Activated T-helper 2 cell treated with anti-CD3 and anti-CD28 coated beads, Interferon-gamma antibody, Interleukin-2, Interleukin-4, amounts not matched to agents 10 μg/mL and 5 μg/mL and 100 μg/mL, durations not matched to agents 14 hours and 24 hours and 36 hours (primary cell): ENCODE results near the gene HOXD13. TPM values are rescaled to one million over a fixed set of nuclear protein-coding genes. Genes with fewer than 3 reads are reported as not detected.

Experiments
- DNase-seq: peaks from one replicate; pipeline ENCODE4 v3.0.0; 2021; ENCODE audit warnings: low spot score
- H3K27ac Mint-ChIP-seq: one replicate; pipeline ENCODE4 v1.8.0; 2021; ENCODE audit warnings: mixed read lengths
- H3K27me3 Mint-ChIP-seq: one replicate; pipeline ENCODE4 v1.8.0; 2021; ENCODE audit warnings: low read depth, mixed read lengths
- H3K36me3 Mint-ChIP-seq: one replicate; pipeline ENCODE4 v1.8.0; 2021; ENCODE audit warnings: low read depth, mixed read lengths
- H3K4me1 Mint-ChIP-seq: one replicate; pipeline ENCODE4 v1.8.0; 2021; ENCODE audit warnings: low read depth, mixed read lengths
- H3K4me3 Mint-ChIP-seq: one replicate; pipeline ENCODE4 v1.8.0; 2021; ENCODE audit warnings: low read depth, mild to moderate bottlenecking, moderate library complexity, mixed read lengths
- H3K9me3 Mint-ChIP-seq: one replicate; pipeline ENCODE4 v1.8.0; 2021; ENCODE audit warnings: mixed read lengths
- intact Hi-C: fragments of 100-400 bp; cut with micrococcal nuclease; formaldehyde crosslinking; loops from one replicate; pipeline ENCODE4 v1.15.1; 2023
- total RNA-seq: library from RNA; stranded (reverse); gene quantifications from 2 replicates; pipeline ENCODE4 v1.2.3, GENCODE V29; 2022

The HOXD13 gene
- total RNA-seq, 1 donor from 2014 or later = not detected

DNA sequence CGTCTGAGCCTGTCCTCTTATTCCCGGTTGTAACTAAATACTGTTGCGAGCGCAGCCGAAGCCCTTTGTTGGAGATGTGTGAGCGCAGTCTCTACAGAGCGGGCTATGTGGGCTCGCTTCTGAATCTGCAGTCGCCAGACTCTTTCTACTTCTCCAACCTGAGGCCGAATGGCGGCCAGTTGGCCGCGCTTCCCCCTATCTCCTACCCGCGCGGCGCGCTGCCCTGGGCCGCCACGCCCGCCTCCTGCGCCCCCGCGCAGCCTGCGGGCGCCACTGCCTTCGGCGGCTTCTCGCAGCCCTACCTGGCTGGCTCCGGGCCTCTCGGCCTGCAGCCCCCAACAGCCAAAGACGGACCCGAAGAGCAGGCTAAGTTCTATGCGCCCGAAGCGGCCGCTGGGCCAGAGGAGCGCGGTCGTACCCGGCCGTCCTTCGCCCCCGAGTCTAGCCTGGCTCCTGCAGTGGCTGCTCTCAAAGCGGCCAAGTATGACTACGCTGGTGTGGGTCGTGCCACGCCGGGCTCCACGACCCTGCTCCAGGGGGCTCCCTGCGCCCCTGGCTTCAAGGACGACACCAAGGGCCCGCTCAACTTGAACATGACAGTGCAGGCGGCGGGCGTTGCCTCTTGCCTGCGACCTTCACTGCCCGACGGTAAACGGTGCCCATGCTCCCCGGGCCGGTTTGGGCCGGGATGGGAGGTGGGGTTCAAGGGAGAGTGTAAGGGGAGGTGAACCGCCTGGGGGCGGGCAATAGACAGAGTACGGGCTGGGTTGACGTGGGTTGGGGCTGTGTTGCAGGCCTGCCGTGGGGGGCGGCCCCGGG is 7.4 kb downstream of the HOXD13 start, which contains the start of gene HOXD12:
Gene HOXD12 (plus strand): TSS at position 68 of the 819 bp plus-strand sequence. CDS start 7 bp downstream, at position 75.
- Mint-ChIP-seq H3K9me3 (no peaks in the 10 kb centered on the region), H3K4me3 (no peak within 1 kb of the TSS), H3K27me3 (peaks cover 93% of the 10 kb centered on the region), H3K4me1 (peaks cover 13% of the 10 kb centered on the region), H3K27ac (no peak within 1 kb of the TSS), H3K36me3 (no peaks in the 10 kb centered on the region)
- DNase-seq = no peak
- intact Hi-C loops = loop anchor here (5.0 kb wide), 1 partner anchor 32 kb away; no protein-coding TSS in a partner anchor

DNA sequence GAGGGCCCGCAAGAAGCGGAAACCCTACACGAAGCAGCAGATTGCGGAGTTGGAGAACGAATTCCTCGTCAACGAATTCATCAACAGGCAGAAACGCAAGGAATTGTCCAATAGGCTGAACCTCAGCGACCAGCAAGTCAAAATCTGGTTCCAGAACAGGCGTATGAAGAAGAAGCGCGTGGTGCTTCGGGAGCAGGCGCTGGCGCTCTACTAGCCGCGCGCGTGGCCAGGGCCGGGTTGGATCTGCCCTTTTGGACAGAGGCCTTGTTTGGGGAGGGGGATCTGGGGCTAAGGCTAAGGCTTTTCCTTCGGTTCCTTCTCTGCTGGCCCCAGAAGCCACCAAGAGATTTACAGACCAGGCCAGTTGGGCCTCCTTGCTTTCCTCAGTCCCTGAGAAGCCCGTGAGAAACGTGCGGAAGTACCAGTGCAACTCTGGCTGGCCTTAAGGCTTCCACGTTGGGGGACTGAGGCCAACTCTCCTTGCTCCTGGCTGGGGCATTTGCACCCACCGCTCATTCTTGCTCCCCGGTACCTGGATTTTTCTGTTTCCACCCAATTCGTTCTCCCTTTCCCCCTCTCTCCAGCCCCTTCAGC is 8.1 kb downstream of the HOXD13 start:
- Mint-ChIP-seq H3K9me3 (no peaks in the 10 kb centered on the region), H3K27me3 (peaks cover 93% of the 10 kb centered on the region), H3K27ac (no peak overlapping the region)

DNA sequence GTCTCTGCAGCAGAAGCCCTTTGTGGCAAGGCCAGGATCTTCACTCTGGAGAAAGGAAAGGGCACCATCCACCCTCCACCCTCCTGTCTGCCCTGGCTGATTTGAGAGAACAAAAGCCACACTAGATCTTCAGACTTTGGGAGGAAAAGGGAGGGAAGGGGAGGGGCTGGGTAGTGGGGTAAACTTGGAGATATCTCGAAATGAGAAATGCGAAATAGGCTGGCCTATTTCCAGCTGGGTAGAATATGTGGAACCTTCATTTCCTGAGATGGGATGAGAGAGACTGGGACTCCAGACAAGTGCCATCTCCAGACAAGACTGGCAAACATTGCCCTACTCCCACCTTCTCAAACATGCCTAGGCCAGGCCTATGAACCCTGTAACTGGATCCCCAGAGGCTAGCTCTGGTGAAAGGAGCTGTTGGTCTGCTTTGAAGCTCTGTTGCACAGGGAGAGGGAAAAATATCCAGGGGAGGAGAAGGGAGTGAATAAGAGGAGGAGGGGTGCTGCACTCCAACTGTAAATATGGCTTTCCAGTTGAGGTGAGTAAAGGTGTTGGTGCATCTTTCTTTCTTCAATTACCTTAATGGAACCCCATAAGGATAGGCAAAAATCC is 8.8 kb downstream of the HOXD13 start:
- Mint-ChIP-seq H3K27ac (no peak overlapping the region), H3K4me1 (peaks cover 15% of the 10 kb centered on the region), H3K36me3 (no peaks in the 10 kb centered on the region), H3K9me3 (no peaks in the 10 kb centered on the region), H3K27me3 (peaks cover 94% of the 10 kb centered on the region), H3K4me3 (no peak overlapping the region)
- no peak for DNase-seq
- intact Hi-C loops = no loop called here

More for the DNA sequence above, 8.1 kb downstream of the HOXD13 start:
- no peak for DNase-seq
- intact Hi-C loops = no loop called here
- H3K4me1 Mint-ChIP-seq = peaks cover 13% of the 10 kb centered on the region
- H3K4me3 Mint-ChIP-seq = no peak overlapping the region
- H3K36me3 Mint-ChIP-seq = no peaks in the 10 kb centered on the region

DNA sequence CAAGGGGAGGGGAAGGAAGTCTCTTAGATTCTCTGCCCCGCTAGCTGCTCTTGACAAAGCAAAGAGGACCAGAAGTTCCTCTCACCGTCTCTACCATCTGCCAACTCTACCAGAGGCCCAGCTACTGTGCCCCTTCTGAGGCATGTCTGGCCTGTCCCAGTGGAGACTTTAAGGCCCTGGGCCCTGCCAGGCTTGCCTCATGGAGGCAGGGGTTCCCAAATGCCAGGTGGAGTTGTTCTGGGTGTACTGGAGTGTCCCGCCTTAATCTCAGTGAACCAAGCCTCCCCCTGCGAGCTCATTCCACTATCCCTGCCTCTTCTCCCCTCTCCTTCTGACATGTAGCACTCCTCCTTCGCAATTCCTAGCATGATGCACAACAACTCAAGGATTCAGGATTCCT is 9.3 kb downstream of the HOXD13 start:
- Mint-ChIP-seq H3K4me3 (no peak overlapping the region), H3K36me3 (no peaks in the 10 kb centered on the region), H3K27ac (no peak overlapping the region), H3K27me3 (peaks cover 91% of the 10 kb centered on the region), H3K4me1 (peaks cover 12% of the 10 kb centered on the region), H3K9me3 (no peaks in the 10 kb centered on the region)
- intact Hi-C loops = no loop called here
- DNase-seq = no peak

DNA sequence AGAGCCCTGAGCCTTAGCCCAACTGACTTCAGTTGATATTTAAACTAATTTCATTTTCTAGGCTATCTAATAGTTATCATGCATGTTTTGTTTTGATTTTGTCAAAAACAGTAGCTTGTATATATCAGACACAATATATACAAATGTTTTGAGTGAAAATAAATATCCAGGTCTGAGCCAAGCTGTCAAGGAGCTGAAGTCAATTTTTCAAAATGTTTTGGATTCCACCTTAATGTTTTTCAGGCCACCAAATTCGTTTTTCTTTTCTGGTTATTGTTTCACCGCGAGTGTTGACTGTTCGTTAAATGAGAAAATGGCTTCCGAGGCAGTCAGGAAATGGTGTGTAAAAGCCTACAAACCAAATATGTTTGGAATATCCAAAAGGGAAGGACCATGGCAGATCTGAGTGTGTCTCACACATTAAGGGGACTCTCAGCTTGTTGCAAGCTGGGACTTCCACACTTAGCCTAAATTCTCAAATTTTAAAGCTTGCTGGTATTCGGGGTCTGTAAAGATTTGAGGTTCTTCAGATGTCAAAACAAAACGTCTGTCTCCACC is 9.9 kb downstream of the HOXD13 start:
- Mint-ChIP-seq H3K36me3 (no peaks in the 10 kb centered on the region), H3K4me3 (no peak overlapping the region), H3K4me1 (peaks cover 8% of the 10 kb centered on the region), H3K9me3 (no peaks in the 10 kb centered on the region), H3K27me3 (peaks cover 89% of the 10 kb centered on the region), H3K27ac (no peak overlapping the region)
- DNase-seq = no peak
- intact Hi-C loops = no loop called here

DNA sequence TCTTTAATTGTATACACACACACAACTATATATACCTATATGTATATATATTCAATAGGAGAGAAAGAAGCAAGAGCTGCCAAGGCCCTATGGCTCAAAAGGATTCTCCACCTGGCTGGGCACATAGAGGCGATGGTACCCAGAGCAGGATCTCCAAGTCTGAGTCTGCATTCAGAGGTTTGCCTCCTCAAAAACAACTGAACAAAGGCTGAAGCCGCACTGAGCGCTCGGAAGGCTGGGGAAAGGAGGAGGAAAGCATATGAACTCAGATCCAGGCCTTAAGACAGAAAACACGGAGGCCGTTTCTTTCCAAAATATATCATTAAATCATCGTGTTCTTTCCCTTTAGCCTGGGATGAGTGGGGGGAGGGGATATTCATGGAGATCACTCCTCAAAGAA is 10.7 kb downstream of the HOXD13 start:
- H3K27me3 Mint-ChIP-seq = peaks cover 83% of the 10 kb centered on the region
- H3K4me1 Mint-ChIP-seq = peaks cover 3% of the 10 kb centered on the region
- no peak overlapping the region for H3K4me3 Mint-ChIP-seq
- H3K27ac Mint-ChIP-seq = no peak overlapping the region
- no peaks in the 10 kb centered on the region for H3K36me3 Mint-ChIP-seq
- no peak for DNase-seq
- no peaks in the 10 kb centered on the region for H3K9me3 Mint-ChIP-seq
- intact Hi-C loops = no loop called here

DNA sequence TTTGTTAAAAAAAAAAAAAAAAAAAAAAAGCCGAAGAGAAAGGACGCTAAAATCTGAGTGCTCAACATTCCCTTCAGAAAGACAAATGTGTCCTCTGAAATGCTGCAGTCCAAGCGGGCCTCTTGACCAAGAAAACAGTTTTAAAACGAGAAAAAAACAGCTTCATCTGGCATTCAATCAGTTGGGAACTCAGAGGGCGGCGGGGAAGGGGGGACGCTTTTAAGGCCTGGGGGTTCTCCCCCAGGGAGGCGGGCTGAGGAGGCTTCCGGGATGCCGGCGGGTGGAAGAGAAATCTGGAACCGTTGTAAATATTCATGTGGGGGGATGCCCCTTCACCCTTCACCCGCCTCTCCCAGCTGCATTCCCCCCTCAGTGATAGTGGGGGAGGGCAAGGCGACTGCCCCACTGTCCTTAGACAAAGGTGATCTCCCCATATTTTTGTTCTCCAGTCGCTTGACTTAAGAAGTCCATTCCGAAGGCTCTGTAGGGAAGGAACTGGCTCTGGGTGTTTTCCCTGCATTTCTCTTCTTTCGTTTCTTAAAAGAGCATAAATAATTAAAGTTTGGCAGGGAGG is 11.3 kb downstream of the HOXD13 start:
- H3K27ac Mint-ChIP-seq = no peak overlapping the region
- intact Hi-C loops = no loop called here
- no peak overlapping the region for H3K4me3 Mint-ChIP-seq
- no peaks in the 10 kb centered on the region for H3K36me3 Mint-ChIP-seq
- H3K27me3 Mint-ChIP-seq = peaks cover 80% of the 10 kb centered on the region
- peaks cover 3% of the 10 kb centered on the region for H3K4me1 Mint-ChIP-seq
- no peaks in the 10 kb centered on the region for H3K9me3 Mint-ChIP-seq
- DNase-seq = no peak

DNA sequence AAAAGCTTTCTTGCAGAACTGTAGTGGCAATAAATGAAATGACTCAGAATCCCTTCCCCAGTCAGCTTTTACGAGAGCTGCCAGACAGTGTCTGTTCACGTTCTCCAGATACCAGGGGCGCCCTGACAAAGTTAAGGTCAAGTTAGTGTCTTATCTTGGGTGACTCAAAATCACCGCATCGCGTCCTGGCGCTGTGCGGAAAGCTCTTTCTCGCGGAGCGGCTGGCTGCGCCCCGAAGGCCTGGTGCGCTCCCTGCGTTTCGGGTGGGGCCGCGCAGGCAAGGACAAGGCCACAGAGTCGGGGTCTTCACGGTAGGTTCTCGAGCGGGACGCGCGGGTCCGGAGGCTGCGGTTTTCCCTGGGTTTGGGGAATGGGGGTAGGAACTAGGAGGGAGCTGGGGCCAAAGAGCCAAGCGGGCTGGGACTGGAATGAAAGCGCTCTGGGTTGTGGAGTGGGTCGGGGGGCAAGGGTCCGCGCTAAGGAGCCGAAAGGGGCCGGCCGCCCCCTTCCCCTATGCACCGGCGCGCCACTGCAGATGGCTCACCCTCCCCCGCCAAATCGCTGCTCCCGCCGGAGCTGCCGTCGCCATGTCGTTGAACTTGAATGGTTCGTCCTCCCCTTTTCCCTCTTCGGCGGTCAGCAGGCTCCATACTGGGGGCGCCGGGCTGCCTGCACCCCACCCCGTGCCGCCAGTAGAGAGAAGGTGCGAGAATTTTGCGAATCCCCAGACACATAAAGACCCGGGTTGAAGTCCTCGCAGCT is 12.0 kb downstream of the HOXD13 start:
- Mint-ChIP-seq H3K4me3 (no peak overlapping the region), H3K36me3 (peaks cover 4% of the 10 kb centered on the region), H3K27me3 (peaks cover 80% of the 10 kb centered on the region), H3K9me3 (no peaks in the 10 kb centered on the region), H3K27ac (no peak overlapping the region), H3K4me1 (peaks cover 3% of the 10 kb centered on the region)
- intact Hi-C loops = no loop called here
- no peak for DNase-seq

DNA sequence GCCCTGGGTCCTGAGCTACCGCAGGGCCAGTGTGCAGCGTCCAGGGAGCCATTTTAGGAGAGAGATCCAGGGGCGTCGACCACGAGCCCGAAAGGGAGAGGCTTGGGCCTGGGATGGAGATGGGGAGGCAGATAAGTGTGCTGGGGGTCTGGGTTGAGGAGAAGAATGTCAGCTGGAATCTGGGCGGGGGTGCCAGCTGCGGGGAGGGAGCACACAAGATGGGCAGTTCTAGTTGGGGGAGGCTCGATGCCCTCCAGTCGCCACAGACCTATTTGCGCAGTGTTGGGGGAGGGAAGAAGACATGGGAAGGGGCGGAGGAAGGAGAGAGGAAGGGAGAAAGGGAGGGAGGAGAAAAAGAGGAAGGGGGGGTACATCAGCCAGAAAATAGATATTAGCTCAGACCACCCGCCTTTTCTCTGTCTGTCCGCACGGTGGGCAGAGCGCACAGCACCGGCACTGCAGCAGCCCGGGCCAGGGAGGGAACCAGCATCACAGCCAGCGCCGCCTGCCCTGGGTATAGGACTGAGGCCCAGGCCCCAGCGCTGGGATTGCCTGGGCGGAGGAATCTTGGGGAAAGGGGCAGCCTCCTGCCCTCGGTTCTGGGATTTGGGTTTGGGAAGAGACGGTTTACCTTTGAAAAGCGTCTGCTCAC is 12.7 kb downstream of the HOXD13 start:
- Mint-ChIP-seq H3K4me3 (no peak overlapping the region), H3K9me3 (no peaks in the 10 kb centered on the region), H3K27ac (peak overlapping the region; percentile 19), H3K36me3 (peaks cover 4% of the 10 kb centered on the region), H3K4me1 (peaks cover 3% of the 10 kb centered on the region), H3K27me3 (peaks cover 83% of the 10 kb centered on the region)
- intact Hi-C loops = no loop called here
- no peak for DNase-seq

DNA sequence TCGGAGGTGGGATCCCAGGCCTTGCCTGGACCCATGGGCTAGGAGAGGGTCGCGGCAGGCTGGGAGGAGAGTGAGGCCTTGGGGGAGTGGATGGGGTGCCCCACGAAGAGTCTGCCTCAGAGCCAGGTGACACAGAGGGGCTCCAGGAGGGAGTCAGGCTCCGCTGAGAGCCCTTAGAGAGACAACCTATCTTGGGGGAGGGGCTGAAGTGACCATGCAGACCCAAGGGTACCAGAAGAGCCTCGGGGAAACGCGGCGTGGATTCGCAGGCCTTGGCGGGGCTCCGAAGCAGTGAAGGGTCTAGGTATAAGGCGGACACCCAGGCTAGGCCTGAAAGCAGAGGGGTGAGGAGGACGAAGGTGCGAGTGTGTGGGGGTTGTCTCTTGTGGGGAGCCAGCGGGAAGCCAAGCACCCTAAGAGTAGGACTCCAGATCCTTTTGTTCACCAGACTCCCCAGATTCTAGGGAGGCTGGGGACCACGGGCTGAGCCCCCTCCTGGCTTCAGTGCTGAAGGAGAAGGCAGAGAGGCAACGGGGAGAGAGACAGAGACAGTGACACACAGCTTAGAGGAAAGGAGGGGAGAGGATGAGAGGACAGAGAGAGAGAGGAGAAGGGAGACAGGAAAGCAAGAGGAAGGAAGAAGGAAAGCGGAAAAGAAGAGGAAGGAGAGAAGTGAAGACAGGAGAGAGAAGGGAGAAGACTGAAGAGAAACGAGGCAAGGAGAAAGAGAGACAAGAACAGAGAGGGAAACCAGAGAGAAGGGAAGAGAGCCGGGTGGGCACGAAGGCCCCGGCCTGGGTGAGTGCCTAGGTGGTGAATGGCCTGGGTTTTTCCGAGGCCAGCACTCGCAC is 13.4 kb downstream of the HOXD13 start:
- Mint-ChIP-seq H3K27me3 (peaks cover 81% of the 10 kb centered on the region), H3K9me3 (no peaks in the 10 kb centered on the region), H3K4me3 (no peak overlapping the region), H3K27ac (peak overlapping the region; percentile 26), H3K4me1 (peaks cover 3% of the 10 kb centered on the region), H3K36me3 (peaks cover 4% of the 10 kb centered on the region)
- no peak for DNase-seq
- intact Hi-C loops = no loop called here
